BLaER1 (cell line): ENCODE data around the gene TRIM47.
"Not testable (repeated sequence)": the region's sequence is repeated elsewhere in the genome, so short reads cannot be mapped to it uniquely, and the experiment has no call there.

Experiments
- H3K27ac ChIP-seq: shearing (Covaris generic); formaldehyde crosslinking; 2 replicates; pipeline ENCODE4 v1.8.1; 2022
- H3K27me3 ChIP-seq: shearing (Covaris generic); formaldehyde crosslinking; 2 replicates; pipeline ENCODE4 v1.8.1; 2022
- H3K36me3 ChIP-seq: shearing (Covaris generic); formaldehyde crosslinking; 2 replicates; pipeline ENCODE4 v1.8.1; 2022
- H3K4me1 ChIP-seq: shearing (Covaris generic); formaldehyde crosslinking; 2 replicates; pipeline ENCODE4 v1.8.1; 2022
- H3K4me2 ChIP-seq: shearing (Covaris generic); formaldehyde crosslinking; 2 replicates; pipeline ENCODE4 v1.8.1; 2022
- H3K4me3 ChIP-seq: shearing (Covaris generic); formaldehyde crosslinking; 2 replicates; pipeline ENCODE4 v1.8.1; 2022
- H3K9ac ChIP-seq: shearing (Covaris generic); formaldehyde crosslinking; 2 replicates; pipeline ENCODE4 v1.8.1; 2022
- H3K9me3 ChIP-seq: shearing (Covaris generic); formaldehyde crosslinking; 2 replicates; pipeline ENCODE4 v1.8.1; 2022
- H4K20me1 ChIP-seq: shearing (Covaris generic); formaldehyde crosslinking; 2 replicates; pipeline ENCODE4 v1.8.1; 2022
- Cebpa-rat ChIP-seq: shearing (Covaris generic); IDR thresholded peaks from 2 replicates; pipeline ENCODE4 v1.8.1; 2022

TRIM47 gene

DNA sequence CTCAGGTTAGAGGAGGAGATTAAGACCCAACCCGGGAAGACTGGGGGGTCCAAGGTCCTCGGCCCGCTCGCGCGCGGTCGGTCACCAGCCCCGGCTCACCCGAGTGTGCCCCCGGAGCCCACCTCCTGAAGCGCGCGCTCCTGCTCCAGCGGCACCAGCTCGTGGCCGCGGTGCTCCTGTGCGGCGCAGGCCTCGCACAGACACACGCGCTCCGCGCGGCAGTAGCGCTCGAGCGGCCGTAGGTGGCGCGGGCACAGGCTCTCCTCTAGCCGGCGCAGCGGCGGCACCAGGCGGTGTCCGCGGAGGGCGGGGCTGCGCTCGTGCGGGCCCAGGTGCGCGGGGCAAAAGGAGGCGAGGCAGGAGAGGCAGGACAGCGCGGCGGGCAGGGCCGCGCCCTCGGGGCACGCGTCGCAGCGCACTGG is 618 bp downstream of the TRIM47 start:
- peak overlapping the region; percentile 28 for H3K27ac ChIP-seq
- H3K4me3 ChIP-seq: peak overlapping the region; percentile 63
- H3K4me1 ChIP-seq: peaks cover 84% of the 10 kb centered on the region
- H4K20me1 ChIP-seq: no peaks in the 10 kb centered on the region; the same call in 1 of the 2 replicates
- no peaks in the 10 kb centered on the region for H3K9me3 ChIP-seq
- peak overlapping the region; percentile 93 for H3K4me2 ChIP-seq
- peaks cover 52% of the 10 kb centered on the region for H3K27me3 ChIP-seq
- TF ChIP-seq Cebpa-rat: no peak
- H3K36me3 ChIP-seq: no peaks in the 10 kb centered on the region
- peak overlapping the region; percentile 49 for H3K9ac ChIP-seq

DNA sequence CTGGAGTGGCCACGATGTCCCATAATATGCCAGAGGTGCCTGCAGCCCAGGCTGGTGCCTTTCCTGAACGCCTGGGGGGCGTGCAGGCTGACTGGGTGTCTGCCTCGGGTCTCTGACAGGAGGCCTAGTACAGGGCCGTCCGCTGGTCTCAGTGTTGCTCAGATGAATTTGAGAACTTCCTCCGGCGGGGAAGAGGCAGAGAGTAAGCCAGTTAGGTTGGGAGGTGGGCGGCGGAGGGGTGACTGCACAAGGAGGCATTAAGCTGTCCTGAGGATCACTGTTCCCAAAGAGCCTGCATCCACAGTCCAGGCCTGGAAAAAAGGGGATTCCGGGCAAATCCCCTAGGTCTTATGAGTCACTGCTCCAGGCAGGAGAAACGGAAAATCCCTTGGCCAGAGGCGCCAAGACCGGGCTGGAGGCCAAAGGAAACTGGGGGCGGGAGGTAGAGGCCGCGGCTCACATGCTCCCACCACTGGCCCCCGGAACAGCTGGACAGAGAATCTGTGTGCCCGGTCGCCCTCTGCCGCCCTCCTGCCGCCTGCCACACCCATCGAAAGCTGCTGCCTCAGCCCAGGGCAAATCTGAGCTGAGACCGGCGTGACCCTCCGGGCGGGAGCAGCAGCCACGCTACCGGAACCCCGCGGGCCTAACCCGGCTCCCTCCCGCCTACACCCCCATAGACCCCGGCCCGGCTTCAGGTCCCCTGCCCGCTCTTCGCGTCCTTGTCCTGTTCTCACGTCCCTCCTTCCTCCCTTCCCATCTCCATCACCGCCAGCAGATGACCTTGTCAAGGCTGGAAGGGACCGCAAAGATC is 1.2 kb downstream of the TRIM47 start:
- Histone ChIP-seq H3K27me3 (peaks cover 52% of the 10 kb centered on the region), H3K27ac (peak overlapping the region; percentile 40), H3K36me3 (no peaks in the 10 kb centered on the region), H3K9me3 (no peaks in the 10 kb centered on the region), H3K4me3 (peak overlapping the region; percentile 63), H3K4me2 (peak overlapping the region; percentile 93), H3K4me1 (peaks cover 84% of the 10 kb centered on the region), H3K9ac (peak overlapping the region; percentile 49), H4K20me1 (no peaks in the 10 kb centered on the region; the same call in 1 of the 2 replicates)
- no peak for TF ChIP-seq Cebpa-rat

DNA sequence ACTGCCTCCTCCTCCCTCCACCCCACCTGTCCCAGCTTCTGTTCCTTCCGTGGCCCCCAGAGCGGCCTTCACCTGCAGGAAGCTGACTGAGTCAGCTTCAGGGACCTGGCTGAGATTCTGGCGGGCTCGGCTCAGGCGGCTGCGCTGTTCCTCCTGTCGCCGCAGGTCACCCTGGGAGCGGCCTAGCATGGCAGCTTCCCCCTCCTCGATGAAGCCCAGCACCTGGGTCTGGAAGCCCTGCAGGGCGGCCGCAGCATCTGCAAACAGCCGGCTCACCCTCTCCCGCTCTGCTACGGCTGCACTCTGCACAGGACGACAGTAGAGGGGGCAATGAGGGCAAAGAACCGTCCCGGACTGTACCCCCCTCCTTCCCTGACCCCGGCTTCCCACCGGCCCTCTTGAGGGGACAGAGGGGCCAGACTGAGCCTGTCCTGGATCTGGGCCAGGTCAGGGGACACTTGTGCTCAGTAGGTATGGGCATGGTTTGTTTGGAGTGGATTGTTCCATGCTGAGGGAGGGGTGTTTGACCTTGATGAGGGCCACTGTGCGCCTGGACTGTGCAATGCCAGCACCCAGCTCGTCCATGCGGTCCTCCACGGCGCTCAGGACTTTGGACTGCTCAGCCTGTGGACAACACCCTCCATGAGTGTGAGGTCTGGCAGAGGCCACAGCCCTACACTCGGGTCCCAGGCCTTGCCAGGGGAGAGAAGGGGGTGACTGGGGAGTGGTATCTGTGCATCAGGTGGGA is 2.0 kb downstream of the TRIM47 start:
- H3K4me2 ChIP-seq: peak overlapping the region; percentile 93
- peak overlapping the region; percentile 55; the same call in 1 of the 2 replicates for H3K9ac ChIP-seq
- peaks cover 52% of the 10 kb centered on the region for H3K27me3 ChIP-seq
- TF ChIP-seq Cebpa-rat: no peak
- no peaks in the 10 kb centered on the region for H3K9me3 ChIP-seq
- peak overlapping the region; percentile 63 for H3K4me3 ChIP-seq
- H4K20me1 ChIP-seq: no peaks in the 10 kb centered on the region; the same call in 1 of the 2 replicates
- H3K4me1 ChIP-seq: peaks cover 82% of the 10 kb centered on the region
- no peaks in the 10 kb centered on the region for H3K36me3 ChIP-seq
- peak overlapping the region; percentile 66 for H3K27ac ChIP-seq

DNA sequence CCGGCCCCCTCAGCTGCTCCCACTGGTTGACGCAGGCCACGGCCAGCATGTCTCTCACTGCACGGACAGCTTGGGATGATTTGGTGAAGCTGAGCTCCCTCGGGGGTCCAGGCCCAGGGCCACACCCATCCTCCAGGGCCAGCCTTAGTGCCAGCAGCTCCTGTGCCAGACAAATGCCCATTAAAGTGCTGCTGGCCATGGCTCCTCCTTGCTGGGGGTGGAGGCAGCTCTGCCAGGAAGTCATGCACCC is 2.5 kb downstream of the TRIM47 start:
- H4K20me1 ChIP-seq: no peaks in the 10 kb centered on the region; the same call in 1 of the 2 replicates
- H3K9me3 ChIP-seq: no peaks in the 10 kb centered on the region
- H3K4me2 ChIP-seq: peak overlapping the region; percentile 93
- peaks cover 77% of the 10 kb centered on the region for H3K4me1 ChIP-seq
- no peaks in the 10 kb centered on the region for H3K36me3 ChIP-seq
- TF ChIP-seq Cebpa-rat: no peak
- peaks cover 52% of the 10 kb centered on the region for H3K27me3 ChIP-seq
- peak overlapping the region; percentile 63; the same call in 1 of the 2 replicates for H3K4me3 ChIP-seq
- peak overlapping the region; percentile 66 for H3K27ac ChIP-seq
- peak overlapping the region; percentile 55; the same call in 1 of the 2 replicates for H3K9ac ChIP-seq

DNA sequence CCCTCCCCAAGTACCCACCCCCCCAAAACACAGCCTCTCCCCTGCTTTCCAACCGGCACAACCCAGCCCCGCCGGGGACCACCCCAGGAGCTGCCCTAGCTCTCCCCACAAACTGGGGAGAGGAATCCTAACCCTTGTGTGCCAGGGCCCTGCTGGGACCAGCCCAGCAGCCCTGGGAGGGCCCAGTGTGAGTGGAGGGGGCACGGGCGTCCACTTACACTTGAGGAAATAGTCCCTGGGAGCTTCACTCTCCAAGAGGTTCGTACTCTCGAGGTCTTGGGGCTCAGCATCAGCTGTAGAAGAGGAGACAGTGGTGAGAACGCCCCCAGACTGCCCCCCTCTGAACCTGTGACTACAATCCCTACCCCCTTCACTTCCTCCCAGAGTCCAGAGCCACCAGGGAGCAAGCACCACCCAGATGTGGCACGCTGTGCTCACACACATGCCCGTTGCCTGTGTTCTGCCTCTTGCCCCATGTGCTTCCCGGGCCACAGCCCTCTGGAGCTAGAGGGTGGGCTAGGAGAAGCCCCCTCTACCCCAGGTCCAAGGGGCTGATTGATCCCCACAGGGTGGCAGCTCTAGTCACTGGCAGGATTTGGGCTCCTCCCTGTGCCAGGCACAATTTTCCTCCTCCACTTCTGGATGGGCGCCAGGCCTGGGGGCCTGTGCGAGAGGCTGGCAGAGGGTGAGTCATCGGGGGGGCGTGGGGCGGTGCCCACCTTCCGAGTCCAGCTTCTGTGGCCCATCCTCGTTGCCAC is 3.0 kb downstream of the TRIM47 start:
- Histone ChIP-seq H3K27ac (peak overlapping the region; percentile 66), H3K9ac (peak overlapping the region; percentile 55; the same call in 1 of the 2 replicates), H3K9me3 (no peaks in the 10 kb centered on the region), H4K20me1 (no peaks in the 10 kb centered on the region; the same call in 1 of the 2 replicates), H3K27me3 (peaks cover 47% of the 10 kb centered on the region), H3K4me2 (peak overlapping the region; percentile 93), H3K4me1 (peaks cover 72% of the 10 kb centered on the region), H3K4me3 (peak overlapping the region; percentile 63; the same call in 1 of the 2 replicates), H3K36me3 (no peaks in the 10 kb centered on the region)
- no peak for TF ChIP-seq Cebpa-rat

DNA sequence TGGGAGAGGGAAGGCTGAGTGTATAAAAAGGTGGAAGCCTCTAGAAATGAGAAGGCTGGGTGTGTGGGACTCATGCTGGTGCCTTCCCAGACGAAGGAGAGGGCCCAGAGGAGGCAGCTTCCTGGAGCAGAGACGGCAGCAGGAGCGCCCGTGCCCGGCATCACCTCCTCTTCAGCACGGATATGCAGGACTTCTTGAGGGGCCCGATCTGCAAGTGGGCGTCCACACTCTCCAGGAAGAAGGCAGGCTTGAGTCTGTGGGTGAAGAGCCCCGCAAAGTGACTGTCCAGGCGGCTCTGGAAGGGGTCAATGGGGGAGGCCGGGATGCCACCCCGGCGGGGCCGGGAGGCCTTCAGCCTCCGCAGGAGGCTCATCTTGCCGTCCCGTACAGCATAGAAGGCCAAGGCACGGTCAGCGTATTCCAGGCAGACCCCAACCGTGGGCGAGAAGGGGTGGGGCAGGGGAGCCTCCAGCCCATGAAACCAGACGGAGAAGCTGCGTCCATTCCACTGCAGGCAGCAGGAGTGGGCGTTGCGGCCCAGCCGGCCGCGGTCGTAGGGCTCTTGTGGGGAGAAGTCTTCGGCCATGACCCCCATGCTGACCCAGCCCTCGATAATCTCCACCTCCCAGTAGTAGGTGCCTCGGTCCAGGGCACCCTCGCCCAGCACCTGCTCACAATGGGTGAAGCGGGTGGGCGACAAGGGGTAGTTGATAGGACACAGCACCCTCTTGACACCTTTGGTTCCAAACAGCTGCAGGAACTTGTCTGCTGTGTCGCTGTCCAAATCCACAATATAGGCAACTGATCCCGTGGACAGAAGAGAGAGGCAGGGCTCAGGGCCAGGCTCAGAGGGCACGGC is 3.8 kb downstream of the TRIM47 start:
- Histone ChIP-seq H3K4me2 (peak overlapping the region; percentile 93; the same call in 1 of the 2 replicates), H3K4me1 (peaks cover 75% of the 10 kb centered on the region), H3K9me3 (no peaks in the 10 kb centered on the region), H3K36me3 (no peaks in the 10 kb centered on the region), H3K9ac (no peak overlapping the region), H3K27me3 (peaks cover 39% of the 10 kb centered on the region), H3K4me3 (no peak overlapping the region), H4K20me1 (no peaks in the 10 kb centered on the region; the same call in 1 of the 2 replicates), H3K27ac (peak overlapping the region; percentile 66; the same call in 1 of the 2 replicates)
- no peak for TF ChIP-seq Cebpa-rat

DNA sequence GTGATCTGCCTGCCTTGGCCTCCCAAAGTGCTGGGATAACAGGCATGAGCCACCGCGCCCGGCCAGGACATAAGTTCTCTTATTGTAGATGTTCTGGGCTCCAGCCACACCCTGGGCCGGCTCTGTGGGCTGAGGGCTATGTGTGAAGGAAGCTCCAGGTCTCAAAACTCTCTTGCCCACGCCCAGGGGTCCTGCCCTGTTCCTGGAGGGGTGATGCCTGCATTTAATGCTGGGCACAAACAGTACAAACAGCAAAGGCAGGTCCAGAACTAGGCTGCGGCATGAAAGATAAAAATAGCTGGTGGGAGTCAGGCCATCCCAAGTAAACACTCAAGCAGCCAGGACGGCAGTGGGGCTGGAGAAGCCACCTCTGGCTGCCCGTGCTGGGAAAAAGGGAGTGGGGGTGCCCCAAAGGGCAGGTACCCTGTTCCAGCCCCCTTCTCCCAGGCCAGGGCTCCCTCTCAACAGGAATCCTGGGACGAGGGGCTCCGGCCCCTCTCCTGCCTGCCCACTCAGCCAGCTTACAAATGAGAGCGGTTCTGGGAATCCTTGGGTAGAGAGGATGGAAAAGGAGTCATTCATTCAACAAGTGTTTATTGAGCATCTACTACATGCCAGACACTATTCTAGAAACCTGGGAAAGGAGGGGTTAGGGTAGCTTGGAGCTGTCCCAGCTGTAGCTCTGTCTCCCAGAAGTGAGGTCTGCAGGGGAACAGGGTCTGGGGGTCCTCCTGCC is 4.6 kb downstream of the TRIM47 start:
- H3K27ac ChIP-seq: 0 out of 2 replicates have a peak overlapping the region, but pooled peaks have one; percentile 80
- H4K20me1 ChIP-seq: no peaks in the 10 kb centered on the region
- peaks cover 73% of the 10 kb centered on the region for H3K4me1 ChIP-seq
- H3K4me2 ChIP-seq: peak overlapping the region; percentile 88; the same call in 1 of the 2 replicates
- no peak overlapping the region for H3K9ac ChIP-seq
- H3K27me3 ChIP-seq: peaks cover 31% of the 10 kb centered on the region
- H3K9me3 ChIP-seq: no peaks in the 10 kb centered on the region
- no peak for TF ChIP-seq Cebpa-rat
- no peak overlapping the region for H3K4me3 ChIP-seq
- H3K36me3 ChIP-seq: no peaks in the 10 kb centered on the region

DNA sequence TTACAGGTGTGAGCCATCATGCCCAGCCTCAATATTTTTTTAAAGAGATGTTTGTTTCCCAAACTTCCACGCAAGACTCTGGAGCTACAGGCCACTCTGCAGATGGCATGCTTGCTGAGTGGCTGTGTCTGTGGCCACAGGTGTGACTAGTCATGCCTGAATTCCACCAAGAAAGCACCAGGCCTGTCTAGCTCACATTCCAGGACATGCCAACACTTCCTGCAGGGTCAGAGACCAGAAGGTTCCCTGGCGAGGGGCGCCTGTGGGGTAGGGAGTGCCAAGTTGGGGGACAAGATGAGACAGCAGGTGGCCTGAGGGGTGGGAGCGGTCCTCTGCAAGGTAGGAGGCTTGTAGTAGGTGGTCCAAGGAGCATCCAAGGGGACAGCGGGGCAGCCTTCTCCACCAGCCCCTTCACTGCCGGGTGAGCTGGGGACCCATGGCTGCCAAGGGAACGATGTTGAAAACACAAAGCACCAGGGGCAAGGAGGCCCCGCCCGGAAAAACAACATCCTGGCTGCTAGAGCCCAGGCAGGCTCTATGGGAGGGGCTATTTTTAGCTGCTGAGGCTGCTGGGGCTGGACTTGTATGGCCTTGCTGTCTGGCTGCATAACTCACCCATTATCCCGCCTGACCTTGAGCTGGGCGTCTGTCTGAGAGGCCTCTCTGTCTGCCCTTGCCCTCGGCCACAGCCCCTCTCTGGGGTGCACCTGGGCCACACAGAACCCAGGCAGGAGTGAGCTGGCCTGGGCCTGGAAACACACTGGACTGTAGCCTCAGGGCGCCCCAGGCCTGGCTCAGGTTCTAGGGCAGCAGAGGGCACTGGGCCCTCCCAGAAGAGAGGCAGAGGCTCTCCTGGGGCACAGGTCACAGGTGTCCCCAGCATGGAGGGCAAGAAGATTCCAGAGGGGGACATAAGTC is 5.7 kb downstream of the TRIM47 start:
- no peaks in the 10 kb centered on the region for H3K9me3 ChIP-seq
- peaks cover 62% of the 10 kb centered on the region for H3K4me1 ChIP-seq
- peak overlapping the region; percentile 80 for H3K27ac ChIP-seq
- no peak for TF ChIP-seq Cebpa-rat
- H3K27me3 ChIP-seq: peaks cover 20% of the 10 kb centered on the region
- no peaks in the 10 kb centered on the region for H3K36me3 ChIP-seq
- no peak overlapping the region for H3K4me3 ChIP-seq
- peak overlapping the region; percentile 88 for H3K4me2 ChIP-seq
- H3K9ac ChIP-seq: peak overlapping the region; percentile 62
- H4K20me1 ChIP-seq: no peaks in the 10 kb centered on the region

DNA sequence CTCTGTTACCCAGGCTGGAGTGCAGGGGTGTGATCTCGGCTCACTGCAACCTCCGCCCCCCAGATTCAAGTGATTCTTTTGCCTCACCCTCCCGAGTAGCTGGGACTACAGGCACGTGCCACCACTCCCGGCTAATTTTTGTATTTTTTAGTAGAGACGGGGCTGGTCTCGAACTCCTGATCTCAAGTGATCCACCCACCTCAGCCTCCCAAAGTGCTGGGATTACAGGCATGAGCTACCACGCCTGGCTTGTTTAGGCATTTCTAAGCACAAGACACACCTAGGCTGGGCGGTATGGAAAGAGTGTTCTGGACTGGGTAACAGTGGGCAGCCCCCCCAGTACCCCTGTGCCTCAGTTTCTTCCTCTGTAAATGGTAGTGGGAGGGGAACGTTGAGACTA is 8.2 kb downstream of the TRIM47 start:
- peaks cover 49% of the 10 kb centered on the region for H3K4me1 ChIP-seq
- H4K20me1 ChIP-seq, H3K9me3 ChIP-seq, H3K27ac ChIP-seq, H3K4me3 ChIP-seq, H3K9ac ChIP-seq, H3K36me3 ChIP-seq, H3K4me2 ChIP-seq, H3K27me3 ChIP-seq: not testable (repeated sequence)
